IPS-18a (cell line): ENCODE data around the gene DSCAML1.

ENCODE experiments used
- H3K27ac ChIP-seq: one replicate; pipeline ENCODE4 v1.5.1; 2013; ENCODE audit warnings: low read length
- H3K27me3 ChIP-seq: one replicate; pipeline ENCODE4 v1.6.1; 2013; ENCODE audit warnings: mild to moderate bottlenecking, low read length; ENCODE audit not compliant: control insufficient read depth, insufficient read depth
- H3K36me3 ChIP-seq: one replicate; pipeline ENCODE4 v1.6.1; 2013; ENCODE audit warnings: low read depth, low read length; ENCODE audit not compliant: control insufficient read depth
- H3K4me1 ChIP-seq: one replicate; pipeline ENCODE4 v1.6.1; 2013; ENCODE audit warnings: low read depth, low read length; ENCODE audit not compliant: control insufficient read depth
- H3K4me3 ChIP-seq: one replicate; pipeline ENCODE4 v1.5.1; 2013; ENCODE audit warnings: low read length
- H3K9ac ChIP-seq: one replicate; pipeline ENCODE4 v1.6.1; 2013; ENCODE audit warnings: mild to moderate bottlenecking, low read length, moderate library complexity
- H3K9me3 ChIP-seq: one replicate; pipeline ENCODE4 v1.6.1; 2013; ENCODE audit warnings: low read depth, low read length; ENCODE audit not compliant: control insufficient read depth

Gene DSCAML1

DNA sequence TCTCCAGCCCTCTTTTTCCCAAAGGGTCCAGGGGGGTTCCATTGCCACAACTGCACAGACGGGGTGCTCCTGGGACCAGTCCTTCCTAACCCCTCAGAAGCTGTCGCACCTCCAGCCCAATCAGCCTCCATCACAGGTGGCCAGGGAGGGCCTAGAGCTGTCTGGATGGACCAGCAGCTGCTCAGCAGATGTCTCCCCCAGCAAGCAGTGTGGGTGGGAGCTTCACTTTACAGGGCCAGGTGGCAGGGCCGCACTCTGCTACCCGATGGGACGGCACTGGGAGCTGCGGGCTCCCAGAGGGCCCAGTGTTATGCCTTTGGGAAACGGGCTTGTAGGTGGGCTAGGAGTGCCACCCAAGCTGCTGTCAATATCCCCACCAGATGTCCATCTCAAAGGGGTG is 120.5 kb downstream of the DSCAML1 start:
- peaks cover 9% of the 10 kb centered on the region for H3K27me3 ChIP-seq
- no peak overlapping the region for H3K4me3 ChIP-seq
- H3K9ac ChIP-seq, result no peak overlapping the region
- no peak overlapping the region for H3K27ac ChIP-seq
- H3K36me3 ChIP-seq, result no peaks in the 10 kb centered on the region
- peaks cover 28% of the 10 kb centered on the region for H3K4me1 ChIP-seq
- H3K9me3 ChIP-seq, result no peaks in the 10 kb centered on the region

DNA sequence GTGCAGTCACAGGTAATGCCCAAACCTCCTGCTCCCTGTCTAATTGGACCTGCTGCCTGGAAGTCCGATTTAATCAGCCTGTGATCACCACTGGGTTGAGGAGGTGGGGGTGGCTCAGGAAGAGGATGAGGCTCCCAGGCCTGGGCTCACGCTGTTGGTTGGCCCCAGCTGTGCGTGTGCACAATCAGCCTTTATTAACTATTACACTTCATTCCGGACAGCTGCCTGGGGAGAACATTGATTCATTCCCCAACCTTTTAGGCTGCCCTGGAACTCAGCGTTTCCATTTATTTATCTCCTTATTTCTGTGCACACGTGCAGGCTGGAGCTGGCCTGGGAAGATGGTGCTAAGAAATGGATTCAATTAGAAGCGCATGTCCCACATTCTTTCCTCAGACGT is 123.4 kb downstream of the DSCAML1 start:
- no peak overlapping the region for H3K4me3 ChIP-seq
- H3K27me3 ChIP-seq, result peaks cover 4% of the 10 kb centered on the region
- H3K27ac ChIP-seq, result no peak overlapping the region
- no peaks in the 10 kb centered on the region for H3K36me3 ChIP-seq
- no peaks in the 10 kb centered on the region for H3K9me3 ChIP-seq
- peaks cover 15% of the 10 kb centered on the region for H3K4me1 ChIP-seq
- no peak overlapping the region for H3K9ac ChIP-seq

DNA sequence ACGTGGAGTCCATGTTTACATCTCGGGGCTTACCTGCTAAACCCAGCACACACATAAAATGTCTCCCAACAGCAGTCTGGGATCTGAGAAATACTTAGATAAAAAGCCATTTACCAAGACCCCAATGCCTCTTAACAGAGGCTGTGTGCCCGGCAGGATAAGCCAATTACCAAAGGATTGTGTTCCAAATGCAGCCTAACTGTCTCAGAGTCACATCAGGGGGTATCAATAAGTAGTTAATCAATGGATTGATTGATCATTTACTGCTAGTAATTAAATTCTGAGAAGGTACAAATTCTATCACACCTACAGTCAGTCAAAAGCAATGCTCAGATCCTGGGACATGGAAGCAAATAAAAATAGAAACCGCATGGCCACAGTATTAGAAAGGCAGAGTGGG is 125.6 kb downstream of the DSCAML1 start:
- Histone ChIP-seq H3K9ac (no peak overlapping the region), H3K4me1 (peaks cover 15% of the 10 kb centered on the region), H3K27ac (no peak overlapping the region), H3K36me3 (no peaks in the 10 kb centered on the region), H3K27me3 (no peaks in the 10 kb centered on the region), H3K4me3 (no peak overlapping the region), H3K9me3 (no peaks in the 10 kb centered on the region)

DNA sequence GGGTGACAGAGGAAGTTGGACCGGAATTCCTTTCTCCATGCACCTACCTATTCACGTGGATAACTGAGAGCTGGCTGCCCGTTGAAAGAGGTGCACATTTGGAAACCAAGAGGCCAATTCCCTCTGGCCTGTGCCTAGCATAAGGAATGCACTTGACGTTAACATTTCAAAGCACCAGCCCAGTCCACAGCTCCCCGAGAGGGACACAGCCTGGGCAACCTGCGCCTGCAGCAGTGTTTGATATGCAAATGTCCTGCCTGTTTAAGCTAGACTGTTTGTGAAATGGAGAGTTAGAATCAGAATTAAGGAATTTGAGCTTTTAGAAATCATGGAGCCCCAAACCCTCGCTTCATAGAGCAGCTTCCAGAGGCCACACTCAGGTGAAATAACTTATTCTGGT is 126.1 kb downstream of the DSCAML1 start:
- no peak overlapping the region for H3K4me3 ChIP-seq
- peaks cover 15% of the 10 kb centered on the region for H3K4me1 ChIP-seq
- H3K9me3 ChIP-seq, result no peaks in the 10 kb centered on the region
- no peaks in the 10 kb centered on the region for H3K36me3 ChIP-seq
- H3K9ac ChIP-seq, result no peak overlapping the region
- no peaks in the 10 kb centered on the region for H3K27me3 ChIP-seq
- no peak overlapping the region for H3K27ac ChIP-seq

DNA sequence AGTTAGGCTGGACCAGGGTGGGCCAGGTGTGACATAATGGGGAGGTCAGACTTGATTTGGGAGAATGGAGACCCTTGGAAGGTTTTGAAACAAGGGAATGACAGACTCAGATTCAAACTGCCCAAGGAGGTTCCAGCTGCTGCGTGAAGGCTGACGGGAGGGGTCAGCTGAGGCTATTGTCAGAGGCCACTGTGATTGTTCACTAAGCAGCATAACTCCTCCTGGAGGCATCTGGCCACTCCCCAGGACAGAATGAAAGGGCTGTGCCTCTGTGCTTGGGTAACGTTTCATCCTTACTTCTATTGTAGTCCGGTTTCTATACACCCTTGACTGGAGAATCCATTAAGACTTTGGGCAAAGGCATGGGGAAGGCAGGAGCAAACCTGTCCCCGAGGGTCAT is 126.6 kb downstream of the DSCAML1 start:
- no peaks in the 10 kb centered on the region for H3K27me3 ChIP-seq
- no peak overlapping the region for H3K27ac ChIP-seq
- H3K36me3 ChIP-seq, result no peaks in the 10 kb centered on the region
- no peak overlapping the region for H3K9ac ChIP-seq
- H3K4me3 ChIP-seq, result no peak overlapping the region
- peaks cover 15% of the 10 kb centered on the region for H3K4me1 ChIP-seq
- H3K9me3 ChIP-seq, result no peaks in the 10 kb centered on the region

DNA sequence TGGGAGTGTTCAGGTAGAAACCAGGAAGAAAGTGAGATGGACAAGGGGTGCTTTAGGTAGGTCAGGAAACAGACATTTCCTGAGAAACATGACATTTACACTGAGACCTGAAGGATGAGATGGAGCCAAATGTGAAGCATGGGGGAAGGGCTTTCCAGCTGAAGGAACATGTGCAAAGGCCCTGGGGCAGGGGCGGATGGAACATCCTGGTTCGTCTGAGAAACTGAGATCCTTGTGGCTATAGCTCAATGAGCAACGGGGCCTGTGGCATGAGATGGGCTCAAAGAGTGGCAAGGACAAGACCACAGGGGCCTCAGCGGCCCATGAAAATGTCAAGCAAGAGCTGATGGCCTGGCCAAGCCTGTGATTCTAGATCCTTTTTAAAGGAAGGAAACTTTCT is 127.4 kb downstream of the DSCAML1 start:
- Histone ChIP-seq H3K4me3 (no peak overlapping the region), H3K27ac (no peak overlapping the region), H3K9me3 (no peaks in the 10 kb centered on the region), H3K4me1 (peaks cover 15% of the 10 kb centered on the region), H3K27me3 (no peaks in the 10 kb centered on the region), H3K9ac (no peak overlapping the region), H3K36me3 (no peaks in the 10 kb centered on the region)

DNA sequence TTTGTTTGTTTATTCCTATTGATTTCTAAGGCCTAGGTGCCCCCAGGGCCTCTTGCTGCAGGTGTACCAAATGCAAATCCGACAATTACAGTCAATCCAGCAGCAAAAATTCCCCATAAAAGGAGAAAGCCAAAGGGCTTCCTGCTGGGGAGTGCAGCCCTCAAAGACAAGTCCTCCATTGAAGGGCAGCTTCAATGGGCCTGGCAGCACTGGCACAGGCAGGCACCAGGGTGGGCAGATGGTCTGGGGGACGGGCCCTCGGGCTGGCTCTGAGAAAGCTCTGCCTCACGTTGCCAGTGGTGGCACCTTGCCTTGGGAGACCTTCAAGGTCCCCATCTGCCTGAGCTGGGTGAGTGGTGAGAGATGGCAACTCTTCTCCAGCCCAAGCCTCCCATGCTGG is 128.0 kb downstream of the DSCAML1 start:
- no peaks in the 10 kb centered on the region for H3K9me3 ChIP-seq
- H3K27ac ChIP-seq, result no peak overlapping the region
- H3K4me3 ChIP-seq, result no peak overlapping the region
- H3K27me3 ChIP-seq, result no peaks in the 10 kb centered on the region
- H3K36me3 ChIP-seq, result no peaks in the 10 kb centered on the region
- peaks cover 15% of the 10 kb centered on the region for H3K4me1 ChIP-seq
- no peak overlapping the region for H3K9ac ChIP-seq

DNA sequence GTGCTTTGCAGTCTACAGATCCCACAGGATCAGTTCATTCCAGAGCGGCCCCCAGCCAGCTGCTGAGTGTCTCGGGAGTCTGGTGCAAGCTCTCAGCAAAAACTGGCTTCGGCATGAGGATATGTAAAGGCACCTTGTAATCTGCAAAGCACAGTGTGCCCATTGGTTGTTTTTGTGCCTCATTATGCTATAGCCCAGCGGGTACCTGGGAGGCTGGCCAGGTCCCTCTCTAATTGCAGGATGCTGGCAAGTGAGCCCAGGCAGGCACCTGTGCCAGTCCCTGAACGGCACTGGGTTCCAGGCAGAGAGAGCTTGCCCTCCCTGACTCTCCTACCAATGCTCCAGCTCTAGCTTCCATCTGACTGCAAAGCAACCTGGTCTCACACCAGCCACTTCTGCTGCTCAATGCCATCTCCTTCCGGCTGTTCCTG is 128.7 kb downstream of the DSCAML1 start:
- Histone ChIP-seq H3K27ac (no peak overlapping the region), H3K9me3 (no peaks in the 10 kb centered on the region), H3K4me3 (no peak overlapping the region), H3K4me1 (peaks cover 21% of the 10 kb centered on the region), H3K27me3 (no peaks in the 10 kb centered on the region), H3K36me3 (no peaks in the 10 kb centered on the region), H3K9ac (no peak overlapping the region)

DNA sequence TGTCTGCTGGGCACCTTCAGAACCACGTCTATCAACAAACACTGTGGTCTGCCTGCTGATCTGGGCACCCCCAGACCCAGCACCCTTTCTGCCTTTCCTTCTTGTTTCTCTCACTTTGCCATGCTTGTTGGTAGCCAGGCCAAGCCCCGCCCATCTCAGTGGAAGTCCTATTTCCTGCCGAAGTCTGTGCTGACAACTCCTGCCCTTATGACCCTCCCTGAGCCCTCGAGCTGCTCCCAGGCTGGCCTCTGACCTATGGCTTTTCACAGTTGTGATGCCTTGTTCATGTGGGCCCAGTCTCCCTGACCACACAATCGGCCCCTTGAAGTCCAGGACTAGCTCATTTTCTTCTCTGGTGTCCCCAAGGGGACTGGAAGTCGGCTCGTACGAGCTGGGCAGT is 132.1 kb downstream of the DSCAML1 start:
- Histone ChIP-seq H3K36me3 (no peaks in the 10 kb centered on the region), H3K27ac (no peak overlapping the region), H3K4me3 (no peak overlapping the region), H3K9ac (no peak overlapping the region), H3K4me1 (peaks cover 12% of the 10 kb centered on the region), H3K27me3 (no peaks in the 10 kb centered on the region), H3K9me3 (no peaks in the 10 kb centered on the region)

DNA sequence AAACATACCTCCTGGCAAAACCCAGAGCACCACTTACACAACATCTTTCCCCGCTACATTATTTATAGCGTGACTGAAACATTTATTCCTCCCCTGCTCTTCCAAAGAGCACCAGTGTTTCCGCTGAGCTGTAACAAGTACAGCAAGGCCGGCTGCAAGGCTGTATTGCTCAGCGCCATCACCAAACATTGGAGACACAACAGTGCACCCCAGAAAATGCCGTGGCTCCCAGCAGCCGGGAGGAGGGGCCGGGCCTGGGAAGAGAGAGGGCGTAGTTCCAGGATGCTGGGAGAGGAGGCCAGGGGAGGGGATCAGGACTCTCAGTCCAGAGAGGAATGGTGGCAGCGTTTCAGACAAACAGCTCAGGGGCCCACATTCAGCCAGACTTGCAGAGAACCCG is 133.2 kb downstream of the DSCAML1 start:
- H3K4me1 ChIP-seq, result peaks cover 12% of the 10 kb centered on the region
- no peaks in the 10 kb centered on the region for H3K36me3 ChIP-seq
- H3K9me3 ChIP-seq, result no peaks in the 10 kb centered on the region
- no peaks in the 10 kb centered on the region for H3K27me3 ChIP-seq
- H3K27ac ChIP-seq, result no peak overlapping the region
- H3K4me3 ChIP-seq, result no peak overlapping the region
- H3K9ac ChIP-seq, result no peak overlapping the region

DNA sequence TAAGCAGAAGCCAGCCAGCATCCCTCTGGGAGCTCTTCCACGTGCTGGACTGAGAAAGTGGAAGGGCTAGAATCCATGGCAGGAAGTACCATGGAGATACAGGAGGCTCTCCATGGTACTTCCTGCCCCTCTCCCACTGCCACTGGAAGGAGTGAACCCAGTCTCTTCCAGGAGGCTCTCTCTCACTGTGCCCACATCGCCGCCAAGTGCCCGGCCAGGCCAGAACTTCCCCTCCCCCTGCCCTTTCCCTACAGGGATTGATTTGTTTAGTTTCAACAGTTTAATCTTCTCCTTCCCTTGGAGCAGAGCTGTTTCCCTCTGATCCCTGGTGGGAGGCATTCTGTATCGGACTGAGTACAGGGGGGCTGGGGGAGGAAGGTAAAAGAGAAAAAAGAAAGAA is 133.6 kb downstream of the DSCAML1 start:
- no peak overlapping the region for H3K27ac ChIP-seq

DNA sequence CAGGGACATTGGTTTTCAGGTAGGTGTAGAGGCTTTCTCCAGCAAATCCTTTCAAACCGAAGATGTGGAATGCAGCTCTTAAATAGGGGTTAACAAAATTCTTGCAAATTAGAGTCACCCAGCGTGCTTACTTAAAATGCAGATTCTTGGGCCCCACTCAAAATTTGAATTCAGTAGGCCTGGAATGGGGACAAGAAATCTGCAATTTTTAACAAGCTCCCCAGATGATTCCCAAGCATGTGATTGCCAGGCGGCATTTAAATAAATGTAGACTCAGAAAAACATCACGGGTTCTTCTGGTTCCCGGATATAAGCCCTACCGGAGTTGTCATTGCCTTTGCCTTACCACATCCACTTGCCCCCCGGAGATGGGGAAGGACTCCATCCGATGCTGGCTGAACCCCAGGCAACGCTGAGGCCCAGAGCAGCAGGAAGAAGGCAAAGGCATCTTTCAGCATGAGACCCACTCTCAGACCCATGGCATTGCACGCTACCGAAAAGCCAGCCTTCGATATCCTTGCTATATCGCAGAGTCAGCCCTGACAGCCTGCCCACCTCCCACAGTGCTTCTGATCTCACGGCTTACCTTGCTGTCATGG is 134.2 kb downstream of the DSCAML1 start:
- Histone ChIP-seq H3K36me3 (no peaks in the 10 kb centered on the region), H3K9ac (no peak overlapping the region), H3K27ac (no peak overlapping the region), H3K9me3 (no peaks in the 10 kb centered on the region), H3K4me3 (no peak overlapping the region), H3K27me3 (no peaks in the 10 kb centered on the region), H3K4me1 (peaks cover 12% of the 10 kb centered on the region)

More for the DNA sequence above, 133.6 kb downstream of the DSCAML1 start:
- Histone ChIP-seq H3K9me3 (no peaks in the 10 kb centered on the region), H3K9ac (no peak overlapping the region), H3K4me1 (peaks cover 12% of the 10 kb centered on the region), H3K27me3 (no peaks in the 10 kb centered on the region), H3K36me3 (no peaks in the 10 kb centered on the region), H3K4me3 (no peak overlapping the region)
